Right lobe of liver (tissue), 4 donors: Measurements from ENCODE around the gene IRX4.

Source experiments
- CTCF ChIP-seq, 4 donors: fragments of 200-600 bp in 3 of 4; fragments of 450-650 bp in 1 of 4; IDR thresholded peaks; one replicate each; pipeline versions ENCODE4 v1.5.1 to v1.8.0; 2016 to 2022; ENCODE audit warnings: antibody characterized with exemption in 4 of 4, mild to moderate bottlenecking in 2 of 4
- POLR2A ChIP-seq: fragments of 450-650 bp; IDR thresholded peaks from one replicate; pipeline ENCODE4 v1.6.1; 2017; ENCODE audit warnings: antibody characterized with exemption, mild to moderate bottlenecking
- donor health status: DM: no; HTN: no; CAD: no.
- donor health status: DM: no; HTN: no; CAD: no.
- donor health status: DM: no; HTN: yes; CAD: no.

GRCh38 chr5:1842004-1842819 is 40.5 kb downstream of the IRX4 start:
- no peak for TF ChIP-seq CTCF (IDR thresholded peaks at IDR 0.05)
- no peak for TF ChIP-seq POLR2A
